Measurements from ENCODE around the gene CSMD2.

DNA sequence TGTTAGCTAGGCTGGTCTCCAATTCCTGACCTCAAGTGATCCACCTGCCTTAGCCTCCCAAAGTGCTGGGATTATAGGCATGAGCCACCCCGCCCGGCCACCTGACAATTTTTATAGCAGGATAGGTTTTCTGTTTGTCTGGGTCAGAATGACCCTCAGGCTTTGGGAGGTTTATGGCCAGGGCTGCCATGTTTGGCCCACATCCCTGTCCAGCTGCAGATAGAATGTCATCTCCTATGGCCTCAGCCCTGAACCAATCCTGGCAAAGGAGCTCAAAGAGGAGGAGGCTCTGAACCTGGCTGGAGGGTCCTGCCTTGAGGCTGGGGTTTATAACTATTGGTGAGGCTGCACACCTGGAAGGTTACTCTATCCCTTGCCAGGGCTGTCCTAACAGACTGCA, 218.2 kb downstream of the CSMD2 start:
- TF ChIP-seq, protein P1, sequence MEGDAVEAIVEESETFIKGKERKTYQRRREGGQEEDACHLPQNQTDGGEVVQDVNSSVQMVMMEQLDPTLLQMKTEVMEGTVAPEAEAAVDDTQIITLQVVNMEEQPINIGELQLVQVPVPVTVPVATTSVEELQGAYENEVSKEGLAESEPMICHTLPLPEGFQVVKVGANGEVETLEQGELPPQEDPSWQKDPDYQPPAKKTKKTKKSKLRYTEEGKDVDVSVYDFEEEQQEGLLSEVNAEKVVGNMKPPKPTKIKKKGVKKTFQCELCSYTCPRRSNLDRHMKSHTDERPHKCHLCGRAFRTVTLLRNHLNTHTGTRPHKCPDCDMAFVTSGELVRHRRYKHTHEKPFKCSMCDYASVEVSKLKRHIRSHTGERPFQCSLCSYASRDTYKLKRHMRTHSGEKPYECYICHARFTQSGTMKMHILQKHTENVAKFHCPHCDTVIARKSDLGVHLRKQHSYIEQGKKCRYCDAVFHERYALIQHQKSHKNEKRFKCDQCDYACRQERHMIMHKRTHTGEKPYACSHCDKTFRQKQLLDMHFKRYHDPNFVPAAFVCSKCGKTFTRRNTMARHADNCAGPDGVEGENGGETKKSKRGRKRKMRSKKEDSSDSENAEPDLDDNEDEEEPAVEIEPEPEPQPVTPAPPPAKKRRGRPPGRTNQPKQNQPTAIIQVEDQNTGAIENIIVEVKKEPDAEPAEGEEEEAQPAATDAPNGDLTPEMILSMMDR (IDR thresholded peaks at IDR 0.05), result no peak
- no peak for TF ChIP-seq POLR2A (IDR thresholded peaks at IDR 0.05)
